ENCODE data around the gene OVCA2.
A peak's percentile ranks its signal among the peaks of the same experiment; 100 is the strongest.

OVCA2 gene

GRCh38 chr17:2054512-2055291 lies 12.9 kb downstream of the OVCA2 start, which contains the start of gene HIC1:
TSS of gene HIC1 (plus strand) at chr17:2055103. CDS start at chr17:2056691, 1,588 bp downstream.
- DNase-seq = peak; percentile 39 to 73

GRCh38 chr17:2055292-2056205 lies 13.7 kb downstream of the OVCA2 start:
- DNase-seq = no peak

DNA sequence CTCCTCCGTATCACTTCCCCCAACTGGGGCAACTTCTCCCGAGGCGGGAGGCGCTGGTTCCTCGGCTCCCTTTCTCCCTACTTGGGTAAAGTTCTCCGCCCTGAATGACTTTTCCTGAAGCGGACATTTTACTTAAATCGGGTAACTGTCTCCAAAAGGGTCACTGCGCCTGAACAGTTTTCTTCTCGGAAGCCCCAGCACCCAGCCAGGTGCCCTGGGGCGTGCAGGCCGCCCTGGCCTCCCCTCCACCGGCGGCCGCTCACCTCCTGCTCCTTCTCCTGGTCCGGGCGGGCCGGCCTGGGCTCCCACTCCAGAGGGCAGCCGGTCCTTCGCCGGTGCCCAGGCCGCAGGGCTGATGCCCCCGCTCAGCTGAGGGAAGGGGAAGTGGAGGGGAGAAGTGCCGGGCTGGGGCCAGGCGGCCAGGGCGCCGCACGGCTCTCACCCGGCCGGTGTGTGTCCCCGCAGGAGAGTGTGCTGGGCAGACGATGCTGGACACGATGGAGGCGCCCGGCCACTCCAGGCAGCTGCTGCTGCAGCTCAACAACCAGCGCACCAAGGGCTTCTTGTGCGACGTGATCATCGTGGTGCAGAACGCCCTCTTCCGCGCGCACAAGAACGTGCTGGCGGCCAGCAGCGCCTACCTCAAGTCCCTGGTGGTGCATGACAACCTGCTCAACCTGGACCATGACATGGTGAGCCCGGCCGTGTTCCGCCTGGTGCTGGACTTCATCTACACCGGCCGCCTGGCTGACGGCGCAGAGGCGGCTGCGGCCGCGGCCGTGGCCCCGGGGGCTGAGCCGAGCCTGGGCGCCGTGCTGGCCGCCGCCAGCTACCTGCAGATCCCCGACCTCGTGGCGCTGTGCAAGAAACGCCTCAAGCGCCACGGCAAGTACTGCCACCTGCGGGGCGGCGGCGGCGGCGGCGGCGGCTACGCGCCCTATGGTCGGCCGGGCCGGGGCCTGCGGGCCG lies 14.7 kb downstream of the OVCA2 start:
- no peak for DNase-seq

- no peak for DNase-seq
These were observed 15.4 kb downstream of the OVCA2 start for GRCh38 chr17:2057175-2057759.

GRCh38 chr17:2057760-2058585 lies 16.2 kb downstream of the OVCA2 start:
- DNase-seq = no peak

DNA sequence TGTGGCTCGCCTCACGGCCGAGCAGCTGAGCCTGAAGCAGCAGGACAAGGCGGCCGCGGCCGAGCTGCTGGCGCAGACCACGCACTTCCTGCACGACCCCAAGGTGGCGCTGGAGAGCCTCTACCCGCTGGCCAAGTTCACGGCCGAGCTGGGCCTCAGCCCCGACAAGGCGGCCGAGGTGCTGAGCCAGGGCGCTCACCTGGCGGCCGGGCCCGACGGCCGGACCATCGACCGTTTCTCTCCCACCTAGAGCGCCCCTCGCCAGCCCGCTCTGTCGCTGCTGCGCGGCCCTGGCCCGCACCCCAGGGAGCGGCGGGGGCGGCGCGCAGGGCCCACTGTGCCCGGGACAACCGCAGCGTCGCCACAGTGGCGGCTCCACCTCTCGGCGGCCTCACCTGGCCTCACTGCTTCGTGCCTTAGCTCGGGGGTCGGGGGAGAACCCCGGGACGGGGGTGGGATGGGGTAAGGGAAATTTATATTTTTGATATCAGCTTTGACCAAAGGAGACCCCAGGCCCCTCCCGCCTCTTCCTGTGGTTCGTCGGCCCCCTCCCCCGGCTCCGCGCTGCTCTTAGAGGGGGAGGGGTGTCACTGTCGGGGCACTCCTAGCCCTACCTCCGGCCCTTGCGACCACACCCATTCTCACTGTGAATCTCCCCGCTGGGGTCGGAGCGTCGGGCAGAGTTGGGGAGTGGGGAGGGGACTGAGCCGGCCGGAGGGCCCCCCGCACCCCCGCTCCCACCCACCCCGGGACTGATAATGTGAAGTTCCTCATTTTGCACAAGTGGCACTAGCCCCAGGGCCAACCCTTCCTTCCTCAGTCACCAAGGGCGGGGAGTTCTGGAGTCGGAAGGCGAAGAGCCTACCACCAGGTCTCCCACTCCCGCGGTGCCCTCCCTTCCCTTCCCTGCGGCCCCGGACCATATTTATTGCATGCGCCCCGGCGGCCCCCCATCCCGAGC lies 17.0 kb downstream of the OVCA2 start:
- DNase-seq = peak in 1 of 2 experiments; percentile 35

- no peak for DNase-seq
These were observed 17.9 kb downstream of the OVCA2 start for GRCh38 chr17:2059547-2060384.

DNA sequence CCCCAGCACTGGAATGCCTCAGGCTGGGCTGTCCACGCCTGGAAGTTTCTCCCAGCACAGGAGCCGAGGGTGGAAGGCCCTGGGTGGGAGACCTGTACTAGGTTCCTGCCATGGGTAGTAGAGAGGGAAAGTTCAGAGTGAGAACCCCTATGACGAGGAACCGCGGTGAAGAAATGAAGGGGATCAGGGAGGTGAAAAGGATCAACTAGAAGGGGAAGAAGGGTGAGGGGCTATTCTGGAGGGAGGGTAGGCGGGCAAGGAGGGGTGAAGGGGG lies 18.5 kb downstream of the OVCA2 start:
- DNase-seq = no peak

DNA sequence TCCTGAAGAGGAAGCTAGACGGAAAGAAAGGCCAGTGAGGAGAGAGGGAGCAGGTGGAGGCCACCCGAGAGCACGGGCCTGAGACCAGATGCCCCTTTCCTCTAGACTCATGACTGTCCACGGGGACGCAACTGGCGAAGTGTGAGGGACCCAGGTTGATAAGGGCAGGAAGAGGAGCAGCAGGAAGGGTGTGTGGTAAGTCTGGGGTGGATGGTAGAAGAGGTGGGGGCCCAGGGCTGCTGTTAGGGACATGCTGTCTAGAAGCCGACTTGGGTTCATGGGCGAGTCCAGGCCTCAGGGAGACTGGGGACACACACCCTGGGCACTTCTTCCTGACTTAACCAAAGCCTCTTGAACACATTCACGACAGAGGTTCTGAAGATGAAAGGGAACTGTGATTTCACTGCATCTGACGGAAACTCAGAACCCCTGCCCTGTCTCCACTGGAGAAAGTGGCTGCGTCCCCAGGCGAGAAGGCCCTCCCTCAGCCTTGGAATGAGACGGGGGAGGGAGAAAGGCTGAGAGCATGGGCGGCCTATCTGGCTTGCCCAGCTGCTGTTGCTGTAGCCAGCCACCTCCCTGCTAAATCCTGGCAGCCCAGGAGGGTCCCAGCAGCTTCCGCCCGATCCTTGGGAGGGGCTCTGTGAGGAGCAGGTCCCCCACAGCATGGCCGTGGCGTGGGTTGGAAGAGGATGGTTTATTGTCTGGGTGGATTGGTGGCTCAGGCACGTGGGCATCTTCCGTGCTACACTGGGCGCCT lies 19.0 kb downstream of the OVCA2 start:
- no peak for DNase-seq

DNA sequence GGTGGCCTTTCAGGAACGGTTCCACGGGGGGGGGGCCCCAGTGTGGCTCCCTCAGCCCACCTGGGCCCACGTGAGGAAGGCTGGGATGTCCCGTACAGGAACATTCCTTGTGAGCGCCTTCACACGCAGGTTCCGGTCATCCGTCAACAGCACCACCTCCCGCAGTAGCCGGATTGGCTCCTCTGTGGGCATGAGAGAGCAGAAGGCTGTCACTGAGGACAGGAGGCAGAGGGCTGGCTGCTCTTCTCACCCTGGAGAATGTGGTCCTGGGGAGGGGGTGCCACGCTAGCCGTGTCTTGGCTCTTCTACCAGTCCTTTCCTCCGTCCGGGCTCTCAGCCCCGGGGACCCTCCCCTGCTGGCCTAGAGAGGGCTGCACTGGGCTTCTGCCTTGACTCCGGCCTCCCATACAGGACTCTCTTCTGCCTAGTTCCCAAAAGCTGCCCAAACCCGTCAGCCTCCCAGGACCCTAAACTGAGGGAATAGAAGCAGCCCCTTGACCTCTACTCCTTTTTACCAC lies 19.7 kb downstream of the OVCA2 start:
- no peak for DNase-seq

DNA sequence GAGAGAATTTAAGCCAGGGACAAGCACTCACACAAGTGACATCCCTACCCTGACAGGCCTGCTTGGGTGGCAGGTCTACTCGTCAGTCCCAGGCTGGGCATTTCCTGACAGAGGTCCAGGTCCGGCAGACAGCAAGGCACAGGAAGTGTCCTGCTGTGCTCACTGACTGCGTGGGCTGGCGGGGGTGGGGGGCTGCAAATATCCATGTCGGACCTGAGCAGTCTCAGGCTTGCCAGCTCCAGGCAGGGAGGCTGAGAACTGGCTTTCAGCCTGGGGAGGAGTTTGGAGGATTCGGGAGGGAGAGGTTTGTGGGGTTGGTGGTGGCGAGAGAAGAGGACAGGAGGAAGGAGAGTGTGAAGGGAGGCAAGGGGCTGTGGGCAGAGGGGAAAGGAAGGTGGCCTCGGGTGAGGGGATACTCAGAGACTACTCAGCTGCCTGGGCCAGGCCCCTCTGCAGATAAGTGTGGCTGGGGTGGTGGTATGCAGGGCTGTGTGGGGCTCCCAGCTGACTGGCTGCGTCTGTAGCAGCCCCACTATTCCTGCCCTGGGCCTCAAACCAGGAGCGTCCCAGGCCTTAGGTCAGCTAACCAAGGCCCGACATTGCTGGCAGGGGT lies 20.9 kb downstream of the OVCA2 start:
- no peak for DNase-seq

GRCh38 chr17:2063261-2064146 lies 21.7 kb downstream of the OVCA2 start:
- DNase-seq = peak in 1 of 2 experiments; percentile 61

- DNase-seq = no peak
These were observed 22.3 kb downstream of the OVCA2 start for GRCh38 chr17:2064147-2064489.

GRCh38 chr17:2064520-2064971 lies 22.7 kb downstream of the OVCA2 start:
- no peak for DNase-seq

DNA sequence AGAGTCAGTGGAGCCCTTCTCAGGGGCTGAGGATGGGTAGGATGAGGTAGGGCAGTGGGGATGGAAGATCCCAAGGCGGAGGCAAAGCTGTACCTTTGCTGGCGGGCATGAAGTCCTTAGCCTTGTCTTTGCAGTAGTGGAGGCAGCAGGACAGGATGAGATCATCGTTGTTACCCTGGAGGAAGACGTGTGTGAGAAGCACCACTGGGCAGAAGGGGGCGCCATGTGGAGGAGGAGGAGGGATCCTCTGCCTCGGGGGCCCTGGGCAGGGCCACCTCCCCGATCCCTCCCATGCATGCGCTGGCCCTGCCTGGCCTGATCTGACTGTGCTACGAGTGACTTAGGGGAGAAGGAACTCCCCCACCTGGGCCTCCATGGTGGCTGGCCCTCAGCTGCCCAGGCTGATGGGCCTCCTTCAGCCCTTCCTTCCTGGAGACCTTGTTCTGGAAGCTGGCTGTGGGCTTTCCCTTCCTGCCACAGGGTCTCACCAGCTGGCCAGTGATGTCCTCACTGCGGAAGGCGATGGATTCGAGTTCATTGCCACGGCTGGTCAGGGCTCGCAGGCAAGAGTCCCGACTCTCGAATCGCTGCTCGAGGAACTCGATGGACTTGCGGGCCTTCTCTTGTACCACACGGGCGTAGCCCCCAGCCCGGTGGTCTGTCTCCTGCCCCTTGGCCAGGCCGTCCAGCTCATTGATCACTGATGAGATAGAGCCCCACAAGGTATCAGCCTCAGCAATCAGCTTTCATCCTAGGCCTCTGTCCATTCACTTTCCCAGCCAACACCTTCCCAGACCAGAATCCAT lies 23.4 kb downstream of the OVCA2 start:
- peak in 1 of 2 experiments; percentile 35 for DNase-seq

GRCh38 chr17:2065949-2066400 lies 24.2 kb downstream of the OVCA2 start:
- DNase-seq = no peak
